LNCAP (cell line): Measurements from ENCODE around the gene ARHGEF38.

Source experiments
- CTCF ChIP-seq: fragments of 450-650 bp; IDR thresholded peaks from 2 replicates; pipeline ENCODE4 v1.5.1; 2017; ENCODE audit warnings: mild to moderate bottlenecking

ARHGEF38 gene

GRCh38 chr4:105526656-105527055, 25.8 kb upstream of the ARHGEF38 start:
- TF ChIP-seq CTCF = no peak

- no peak for TF ChIP-seq CTCF
Measured at GRCh38 chr4:105527081-105527480, 25.3 kb upstream of the ARHGEF38 start.

DNA sequence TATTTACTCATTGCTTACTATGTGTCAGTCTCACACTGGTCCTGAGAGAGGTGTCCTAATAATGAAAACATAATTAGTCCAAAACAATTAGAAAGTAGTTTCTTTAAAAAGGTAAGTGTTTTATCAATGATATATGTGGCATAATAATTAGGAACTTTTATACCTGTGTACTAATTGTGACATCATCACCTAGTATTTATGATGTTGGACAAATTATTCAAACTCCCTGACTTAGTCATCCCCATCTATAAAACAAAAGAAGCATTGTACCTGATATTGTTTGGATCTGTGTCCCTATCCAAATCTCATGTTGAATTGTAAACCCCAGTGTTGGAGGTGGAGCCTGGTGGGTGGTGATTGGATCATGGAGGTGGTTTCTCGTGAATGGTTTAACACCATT, 15.8 kb upstream of the ARHGEF38 start:
- TF ChIP-seq CTCF = no peak

- TF ChIP-seq CTCF = no peak
Measured at GRCh38 chr4:105541420-105541819, 11.0 kb upstream of the ARHGEF38 start.

- no peak for TF ChIP-seq CTCF
Measured at GRCh38 chr4:105542039-105542438, 10.4 kb upstream of the ARHGEF38 start.

GRCh38 chr4:105543346-105543745, 9.1 kb upstream of the ARHGEF38 start:
- no peak for TF ChIP-seq CTCF

DNA sequence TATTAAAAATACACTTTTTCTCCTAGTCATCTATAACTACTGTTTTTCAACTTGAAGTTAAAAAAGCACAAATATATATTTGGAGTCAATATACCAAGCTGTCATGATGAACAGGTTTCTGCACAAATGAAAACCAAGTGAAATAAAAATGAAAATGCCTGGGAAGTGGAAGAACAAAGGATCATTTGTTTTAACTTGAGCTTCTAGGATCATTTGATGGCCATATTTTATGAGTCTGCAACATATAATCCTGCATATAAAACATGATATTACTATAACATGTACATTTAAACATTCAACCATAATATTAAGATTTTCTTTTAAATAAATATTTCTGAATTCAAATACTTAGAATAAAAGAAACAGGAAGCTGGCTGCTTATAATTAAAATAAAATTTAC, 8.5 kb upstream of the ARHGEF38 start:
- TF ChIP-seq CTCF = no peak

DNA sequence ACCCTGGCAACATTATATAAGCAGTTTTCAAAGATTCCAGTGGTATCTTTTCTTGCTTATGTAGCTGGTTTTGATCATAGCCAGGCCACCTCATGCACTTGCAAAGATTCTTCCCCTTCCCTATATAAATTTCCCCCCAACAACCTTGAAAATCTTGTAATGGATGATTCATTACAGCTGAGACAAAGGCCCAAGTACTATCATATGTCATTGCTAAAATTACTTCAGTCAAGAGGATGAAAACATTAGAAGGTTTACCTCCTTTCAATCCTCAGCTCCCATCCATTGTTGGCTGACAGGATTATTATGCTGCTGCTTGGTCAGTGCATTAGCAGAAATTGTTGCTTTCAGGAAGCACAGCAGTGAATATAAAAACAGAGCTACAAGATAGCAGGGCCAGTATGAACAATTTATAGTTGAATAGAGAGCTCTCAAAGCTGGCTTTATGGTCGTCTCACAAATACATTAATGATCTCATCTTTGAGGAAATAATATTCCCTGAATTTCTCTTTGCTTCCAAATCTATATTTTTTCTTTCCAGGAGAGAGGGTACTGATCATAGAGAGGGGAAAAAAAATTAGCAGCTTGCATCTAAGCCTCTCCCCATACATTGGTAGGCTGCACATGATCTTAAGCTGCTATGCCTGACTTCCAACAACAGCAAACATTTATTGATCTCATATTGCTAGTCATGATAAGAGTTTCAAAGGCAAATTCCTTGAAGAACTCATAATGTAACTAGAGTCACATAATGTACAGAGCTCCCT, 7.7 kb upstream of the ARHGEF38 start:
- TF ChIP-seq CTCF = no peak
